HCT116 (cell line): Measurements from ENCODE around the gene FOXN3. TPM values are rescaled to one million over a fixed set of nuclear protein-coding genes. Genes with fewer than 3 reads are reported as not detected.

Experiments
- ATAC-seq: fragments of 200-7000 bp; cut with Tn5 transposase; 2 replicates; pipeline ENCODE4 v1.9.1; 2020; ENCODE audit warnings: mild to moderate bottlenecking, moderate library complexity
- BruUV-seq: library from RNA; stranded (reverse); fragments of 400-500 nt; replicated peaks from 2 replicates; lab custom pipeline; 2021; lab: Mats Ljungman, UMichigan
- CTCF ChIA-PET: fragments of 300-600 bp; sonication (Branson Sonifier 250); formaldehyde crosslinking; loops from one replicate; lab custom pipeline; 2021; ENCODE audit warnings: antibody characterized with exemption; lab: Charles Lee
- POLR2A ChIA-PET: fragments of 300-600, 350-600 bp; sonication (Branson Sonifier 250); formaldehyde crosslinking; loops from one replicate; lab custom pipeline; 2021; ENCODE audit warnings: antibody characterized with exemption; lab: Charles Lee
- RAD21 ChIA-PET, 2 experiments: fragments of 300-600 bp; sonication (Branson Sonifier 250); formaldehyde crosslinking; loops; one replicate each; lab custom pipeline; 2023; ENCODE audit warnings: low total read pairs in 2 of 2; ENCODE audit not compliant: uncharacterized antibody in 2 of 2, unreplicated experiment in 2 of 2, low non-redundant PET in 1 of 2; lab: Charles Lee
- DNase-seq: peaks from one replicate; pipeline ENCODE4 v3.0.0-alpha.2; 2010; ENCODE audit warnings: low read depth, low spot score
- H2AFZ ChIP-seq: fragments of 200-600 bp; shearing (Covaris generic), sonication (generic); 2 replicates; pipeline ENCODE4 v1.6.1; 2017; ENCODE audit warnings: low read depth, mixed run types, mixed read lengths, antibody characterized with exemption, low read length; ENCODE audit not compliant: poor library complexity, severe bottlenecking
- H3K27ac ChIP-seq: 2 replicates; pipeline ENCODE4 v1.5.1; 2012; ENCODE audit warnings: low read depth, low read length
- H3K27me3 ChIP-seq: fragments of 200-600 bp; sonication (generic); 2 replicates; pipeline ENCODE4 v1.6.1; 2016; ENCODE audit warnings: mixed run types, low read length, mixed read lengths; ENCODE audit not compliant: insufficient read depth
- H3K36me3 ChIP-seq, 2 experiments: fragments of 200-500 bp in 1 of 2; fragments of 200-600 bp in 1 of 2; sonication (Bioruptor generic) in 1 of 2; sonication (generic) in 1 of 2; 2 replicates each; pipeline versions ENCODE4 v1.5.1 to v1.6.1; 2014 to 2016; ENCODE audit warnings: low read length in 2 of 2, inconsistent platforms in 1 of 2, mixed read lengths in 1 of 2, mixed run types in 1 of 2; ENCODE audit not compliant: insufficient read depth in 2 of 2, control insufficient read depth in 1 of 2
- H3K4me1 ChIP-seq, 2 experiments: fragments of 200-600 bp in 1 of 2; sonication (generic) in 1 of 2; 2 replicates each; pipeline versions ENCODE4 v1.5.1 to v1.6.1; 2012 to 2017; ENCODE audit warnings: low read length in 2 of 2, inconsistent platforms in 1 of 2, mild to moderate bottlenecking in 1 of 2, mixed read lengths in 1 of 2, mixed run types in 1 of 2, moderate library complexity in 1 of 2; ENCODE audit not compliant: insufficient read depth in 2 of 2, control insufficient read depth in 1 of 2
- H3K4me2 ChIP-seq: fragments of 200-600 bp; sonication (generic); 2 replicates; pipeline ENCODE4 v1.6.1; 2017; ENCODE audit warnings: mixed run types, low read length, mixed read lengths
- H3K4me3 ChIP-seq, 2 experiments: fragments of 200-600 bp in 1 of 2; sonication (generic) in 1 of 2; replicated peaks in 1 of 2; 2 replicates each; pipeline ENCODE4 v1.5.1; 2011 to 2016; ENCODE audit warnings: low read length in 2 of 2, control low read depth in 1 of 2, low read depth in 1 of 2, mild to moderate bottlenecking in 1 of 2, mixed read lengths in 1 of 2, mixed run types in 1 of 2
- H3K79me2 ChIP-seq: fragments of 200-600 bp; sonication (generic); 2 replicates; pipeline ENCODE4 v1.6.1; 2017; ENCODE audit warnings: mild to moderate bottlenecking, mixed run types, low read length, moderate library complexity, mixed read lengths; ENCODE audit not compliant: insufficient read depth
- H3K9ac ChIP-seq: fragments of 200-600 bp; sonication (generic); 2 replicates; pipeline ENCODE4 v1.6.1; 2016; ENCODE audit warnings: low read length, mixed read lengths
- H3K9me2 ChIP-seq: fragments of 200-600 bp; sonication (generic), shearing (Covaris generic); 2 replicates; pipeline ENCODE4 v1.6.1; 2017; ENCODE audit warnings: mixed run types, mild to moderate bottlenecking, moderate library complexity; ENCODE audit not compliant: insufficient read depth
- H3K9me3 ChIP-seq, 2 experiments: fragments of 200-500 bp in 1 of 2; fragments of 200-600 bp in 1 of 2; sonication (Bioruptor generic) in 1 of 2; sonication (generic) in 1 of 2; 2 replicates each; pipeline ENCODE4 v1.6.1; 2014 to 2017; ENCODE audit warnings: low read length in 2 of 2, mixed read lengths in 2 of 2, inconsistent platforms in 1 of 2, low read depth in 1 of 2, mild to moderate bottlenecking in 1 of 2, mixed run types in 1 of 2, moderate library complexity in 1 of 2; ENCODE audit not compliant: control insufficient read depth in 1 of 2, insufficient read depth in 1 of 2
- H4K20me1 ChIP-seq: fragments of 200-600 bp; sonication (generic), shearing (Covaris generic); 2 replicates; pipeline ENCODE4 v1.6.1; 2017; ENCODE audit warnings: mixed run types, mild to moderate bottlenecking, moderate library complexity; ENCODE audit not compliant: insufficient read depth
- CEBPB ChIP-seq: IDR thresholded peaks from 2 replicates; pipeline ENCODE4 v1.6.1; 2012; ENCODE audit warnings: low read depth
- CTCF ChIP-seq, 3 experiments: fragments of 200-600 bp in 1 of 3; sonication (generic) in 1 of 3; IDR thresholded peaks in 2 of 3; conservative IDR thresholded peaks in 1 of 3; 2 replicates each; pipeline ENCODE4 v1.5.1; 2012 to 2017; ENCODE audit warnings: low read depth in 2 of 3, low read length in 2 of 3, antibody characterized with exemption in 1 of 3, borderline replicate concordance in 1 of 3, control low read depth in 1 of 3, mild to moderate bottlenecking in 1 of 3, mixed read lengths in 1 of 3, mixed run types in 1 of 3, moderate library complexity in 1 of 3; ENCODE audit not compliant: insufficient read depth in 1 of 3
- EGR1 ChIP-seq: IDR thresholded peaks from 2 replicates; pipeline ENCODE4 v1.6.1; 2012; ENCODE audit warnings: low read depth
- JUND ChIP-seq: IDR thresholded peaks from 2 replicates; pipeline ENCODE4 v1.6.1; 2012
- MAX ChIP-seq: IDR thresholded peaks from 2 replicates; pipeline ENCODE4 v1.6.1; 2012
- POLR2A ChIP-seq: IDR thresholded peaks from 2 replicates; pipeline ENCODE4 v1.7.0; 2011; ENCODE audit warnings: borderline replicate concordance; ENCODE audit not compliant: insufficient read depth, insufficient read length; ENCODE audit errors: extremely low read depth
- RAD21 ChIP-seq: IDR thresholded peaks from 2 replicates; pipeline ENCODE4 v1.6.1; 2012; ENCODE audit warnings: low read depth, mild to moderate bottlenecking
- REST ChIP-seq: IDR thresholded peaks from 2 replicates; pipeline ENCODE4 v1.6.1; 2012; ENCODE audit warnings: low read depth
- SIN3A ChIP-seq: IDR thresholded peaks from 2 replicates; pipeline ENCODE4 v1.6.1; 2012; ENCODE audit warnings: low read depth
- SP1 ChIP-seq: IDR thresholded peaks from 2 replicates; pipeline ENCODE4 v1.6.1; 2012; ENCODE audit warnings: low read depth
- YY1 ChIP-seq: IDR thresholded peaks from 2 replicates; pipeline ENCODE4 v1.6.1; 2011; ENCODE audit warnings: low read length, low read depth, moderate library complexity, mild to moderate bottlenecking; ENCODE audit not compliant: insufficient replicate concordance; ENCODE audit errors: extremely low read depth
- intact Hi-C: fragments of 100-400 bp; cut with micrococcal nuclease; formaldehyde crosslinking; loops from 2 replicates; pipeline ENCODE4 v1.10.0; 2022
- total RNA-seq: library from RNA; stranded (reverse); gene quantifications from one replicate; pipeline ENCODE4 v1.2.1, GENCODE V29; 2021; ENCODE audit not compliant: unreplicated experiment

The FOXN3 gene
- total RNA-seq, 1 experiment from 2014 or later = 20.0 TPM

GRCh38 chr14:89282191-89282590, 134.8 kb downstream of the FOXN3 start:
- no peaks in the 10 kb centered on the region for H3K4me1 ChIP-seq
- TF ChIP-seq RAD21 (no peak), YY1 (no peak), JUND (no peak), EGR1 (no peak), SP1 (no peak), CTCF (IDR thresholded peaks at IDR 0.05 in 2 of 3, conservative IDR thresholded peaks at IDR 0.05 in 1 of 3; ENCODE audit: borderline replicate concordance in 1 of 3, insufficient read depth in 1 of 3, low read depth in 2 of 3, low read length in 2 of 3) (no peak), MAX (no peak), CEBPB (no peak), SIN3A (no peak), POLR2A (no peak), REST (no peak)
- ChIA-PET POLR2A (no interaction called here), CTCF (no interaction called here), RAD21 (no interaction called here)
- H3K9me3 ChIP-seq = no peaks in the 10 kb centered on the region
- H3K9me2 ChIP-seq = no peaks in the 10 kb centered on the region
- no peaks in the 10 kb centered on the region for H4K20me1 ChIP-seq
- H3K27ac ChIP-seq = no peak overlapping the region
- no peak overlapping the region for H2AFZ ChIP-seq
- BruUV-seq = no TSS peak
- H3K36me3 ChIP-seq = no peaks in the 10 kb centered on the region
- intact Hi-C loops = no loop called here
- H3K27me3 ChIP-seq = no peaks in the 10 kb centered on the region
- no peak overlapping the region for H3K4me3 ChIP-seq
- H3K79me2 ChIP-seq = no peaks in the 10 kb centered on the region
- ATAC-seq (no peak), DNase-seq (no peak)
- H3K4me2 ChIP-seq = no peak overlapping the region
- no peak overlapping the region for H3K9ac ChIP-seq
